ENCODE measurements around the gene FHIP2A.
"Not testable (repeated sequence)": the region's sequence is repeated elsewhere in the genome, so short reads cannot be mapped to it uniquely, and the experiment has no call there.

Gene FHIP2A

GRCh38 chr10:114821293-114821914, at the start of gene FHIP2A:
Gene FHIP2A, plus strand, starts transcription at chr10:114821780. Its CDS starts 299 bp downstream, at chr10:114822079.
- DNase-seq (ENCODE audit: low spot score), result peak; percentile 88

- DNase-seq (ENCODE audit: low spot score), result no peak
These were observed 48.9 kb upstream of the FHIP2A start for GRCh38 chr10:114772496-114773196.

- DNase-seq (ENCODE audit: low spot score), result no peak
These were observed 48.4 kb upstream of the FHIP2A start for GRCh38 chr10:114773197-114773532.

- not testable (repeated sequence) for DNase-seq (ENCODE audit: low spot score)
These were observed 46.5 kb upstream of the FHIP2A start for GRCh38 chr10:114775082-114775481.

- no peak for DNase-seq (ENCODE audit: low spot score)
These were observed 44.2 kb upstream of the FHIP2A start for GRCh38 chr10:114777415-114777814.

GRCh38 chr10:114779803-114780576, 41.6 kb upstream of the FHIP2A start:
- no peak for DNase-seq (ENCODE audit: low spot score)

GRCh38 chr10:114780577-114781184, 40.9 kb upstream of the FHIP2A start:
- DNase-seq (ENCODE audit: low spot score), result no peak

- DNase-seq (ENCODE audit: low spot score), result no peak
These were observed 38.9 kb upstream of the FHIP2A start for GRCh38 chr10:114782666-114783065.

GRCh38 chr10:114783686-114784085, 37.9 kb upstream of the FHIP2A start:
- DNase-seq (ENCODE audit: low spot score), result no peak

- DNase-seq (ENCODE audit: low spot score), result peak; percentile 37
These were observed 35.1 kb upstream of the FHIP2A start for GRCh38 chr10:114786492-114786891.

GRCh38 chr10:114787131-114787530, 34.4 kb upstream of the FHIP2A start:
- DNase-seq (ENCODE audit: low spot score), result not testable (repeated sequence)

GRCh38 chr10:114791768-114792167, 29.8 kb upstream of the FHIP2A start:
- no peak for DNase-seq (ENCODE audit: low spot score)

GRCh38 chr10:114795039-114795438, 26.5 kb upstream of the FHIP2A start:
- DNase-seq (ENCODE audit: low spot score), result no peak

- no peak for DNase-seq (ENCODE audit: low spot score)
These were observed 21.2 kb upstream of the FHIP2A start for GRCh38 chr10:114800361-114800760.

GRCh38 chr10:114801411-114801813, 20.2 kb upstream of the FHIP2A start:
- no peak for DNase-seq (ENCODE audit: low spot score)

- DNase-seq (ENCODE audit: low spot score), result no peak
These were observed 19.4 kb upstream of the FHIP2A start for GRCh38 chr10:114802177-114802576.

GRCh38 chr10:114806562-114807391, 14.8 kb upstream of the FHIP2A start:
- DNase-seq (ENCODE audit: low spot score), result no peak

- no peak for DNase-seq (ENCODE audit: low spot score)
These were observed 12.6 kb upstream of the FHIP2A start for GRCh38 chr10:114808982-114809381.

GRCh38 chr10:114810926-114811325, 10.7 kb upstream of the FHIP2A start:
- DNase-seq (ENCODE audit: low spot score), result no peak

- no peak for DNase-seq (ENCODE audit: low spot score)
These were observed 9.7 kb upstream of the FHIP2A start for GRCh38 chr10:114811862-114812261.

GRCh38 chr10:114815791-114816190, 5.8 kb upstream of the FHIP2A start:
- DNase-seq (ENCODE audit: low spot score), result no peak

GRCh38 chr10:114816308-114816707, 5.3 kb upstream of the FHIP2A start:
- no peak for DNase-seq (ENCODE audit: low spot score)
